SK-N-MC (cell line): ENCODE data around the gene RIN3.

Experiments
- FOXP2 ChIP-seq: optimal IDR thresholded peaks from 2 replicates; pipeline ENCODE3; 2011; ENCODE audit warnings: mild to moderate bottlenecking, moderate library complexity; ENCODE audit not compliant: insufficient read depth; ENCODE audit errors: extremely low read length, control extremely low read depth
- POLR2AphosphoS5 ChIP-seq: IDR thresholded peaks from 2 replicates; pipeline ENCODE4 v1.6.1; 2012; ENCODE audit warnings: mild to moderate bottlenecking, low read depth, low read length, borderline replicate concordance

- TF ChIP-seq FOXP2: no peak
- no peak for TF ChIP-seq POLR2AphosphoS5
Measured at GRCh38 chr14:92557544-92557912, 43.9 kb downstream of the RIN3 start.
